ENCODE data around the gene KASH5.
"Not testable (repeated sequence)": the region's sequence is repeated elsewhere in the genome, so short reads cannot be mapped to it uniquely, and the experiment has no call there.

The KASH5 gene

GRCh38 chr19:49436381-49437017, 48.5 kb downstream of the KASH5 start:
- DNase-seq (ENCODE audit: low read depth in 2 of 2) = peak; percentile 56 to 78

- no peak for DNase-seq (ENCODE audit: low read depth in 2 of 2)
Measured at GRCh38 chr19:49437231-49437630, 49.2 kb downstream of the KASH5 start.

- no peak for DNase-seq (ENCODE audit: low read depth in 2 of 2)
Measured at GRCh38 chr19:49438261-49438660, 50.2 kb downstream of the KASH5 start.

- no peak for DNase-seq (ENCODE audit: low read depth in 2 of 2)
Measured at GRCh38 chr19:49439836-49440235, 51.8 kb downstream of the KASH5 start.

GRCh38 chr19:49440439-49441209, 52.6 kb downstream of the KASH5 start:
- DNase-seq (ENCODE audit: low read depth in 2 of 2) = no peak

GRCh38 chr19:49441210-49441959, 53.3 kb downstream of the KASH5 start, which contains the start of gene SLC17A7:
SLC17A7 (minus strand) TSS chr19:49441527; CDS start chr19:49441379, 148 bp downstream.
- no peak for DNase-seq (ENCODE audit: low read depth in 2 of 2)

- DNase-seq (ENCODE audit: low read depth in 2 of 2) = no peak
Measured at GRCh38 chr19:49441960-49442350, 53.9 kb downstream of the KASH5 start.

- DNase-seq (ENCODE audit: low read depth in 2 of 2) = no peak
Measured at GRCh38 chr19:49442354-49442753, 54.3 kb downstream of the KASH5 start.

- peak in 1 of 2 donors; percentile 63 for DNase-seq (ENCODE audit: low read depth in 2 of 2)
Measured at GRCh38 chr19:49442771-49443365, 54.8 kb downstream of the KASH5 start.

- peak; percentile 89 to 93 for DNase-seq (ENCODE audit: low read depth in 2 of 2)
Measured at GRCh38 chr19:49443366-49444099, 55.5 kb downstream of the KASH5 start.

- DNase-seq (ENCODE audit: low read depth in 2 of 2) = not testable (repeated sequence)
Measured at GRCh38 chr19:49444100-49444700, 56.2 kb downstream of the KASH5 start.

- no peak for DNase-seq (ENCODE audit: low read depth in 2 of 2)
Measured at GRCh38 chr19:49445997-49446396, 57.9 kb downstream of the KASH5 start.

GRCh38 chr19:49447485-49448431, 59.7 kb downstream of the KASH5 start:
- DNase-seq (ENCODE audit: low read depth in 2 of 2) = no peak

GRCh38 chr19:49448432-49448786, 60.4 kb downstream of the KASH5 start:
- DNase-seq (ENCODE audit: low read depth in 2 of 2) = no peak

GRCh38 chr19:49450405-49450804, 62.4 kb downstream of the KASH5 start:
- DNase-seq (ENCODE audit: low read depth in 2 of 2) = no peak

- DNase-seq (ENCODE audit: low read depth in 2 of 2) = peak; percentile 94 to 95
Measured at GRCh38 chr19:49451430-49452181, 63.6 kb downstream of the KASH5 start, which contains the start of gene PIH1D1. PIH1D1 (minus strand) TSS chr19:49451814; CDS start chr19:49451574, 240 bp downstream.

- peak; percentile 97 for DNase-seq (ENCODE audit: low read depth in 2 of 2)
Measured at GRCh38 chr19:49453013-49453756, 65.1 kb downstream of the KASH5 start, which contains the start of gene ALDH16A1. ALDH16A1 (plus strand) TSS chr19:49453225; CDS start chr19:49453332, 107 bp downstream.

- no peak for DNase-seq (ENCODE audit: low read depth in 2 of 2)
Measured at GRCh38 chr19:49453757-49454240, 65.8 kb downstream of the KASH5 start.
